ENCODE results near the gene CERS1.

CERS1 gene

DNA sequence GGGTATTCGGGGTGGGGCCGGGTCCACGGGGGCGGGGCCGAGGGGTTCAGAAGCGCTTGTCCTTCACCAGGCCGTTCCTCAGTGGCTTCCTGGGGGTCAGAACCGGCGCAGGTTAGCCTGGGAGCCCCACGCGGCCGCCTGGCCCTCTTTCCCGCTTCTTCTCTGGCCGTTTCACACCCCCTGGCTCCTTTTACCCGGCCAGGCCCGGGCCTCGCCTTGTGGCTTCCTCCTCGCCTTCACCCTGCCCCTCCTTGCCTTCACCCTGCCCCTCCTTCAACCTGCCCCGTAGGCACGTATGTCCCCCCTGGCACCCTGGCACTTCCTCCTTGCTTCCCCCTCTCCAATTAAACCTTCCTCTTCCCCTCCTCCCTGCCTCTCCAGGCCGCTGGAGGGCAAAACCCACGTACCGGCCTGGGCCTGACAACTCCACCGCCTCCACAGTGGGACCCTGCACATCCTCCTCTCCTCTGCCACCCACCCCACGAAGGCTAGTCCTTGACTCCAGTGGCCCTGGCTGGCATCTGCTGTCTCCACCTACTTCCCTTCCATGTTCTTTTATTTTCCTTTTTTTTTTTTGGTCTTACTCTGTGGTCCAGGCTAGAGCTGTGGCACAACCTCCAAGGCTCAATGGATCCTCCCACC lies 25.3 kb downstream of the CERS1 start:
- Histone ChIP-seq H3K79me2 (ENCODE audit: insufficient read depth, low read length) (no peaks in the 10 kb centered on the region), H3K27ac (ENCODE audit: low read length) (no peak overlapping the region), H3K4me3 (ENCODE audit: low read depth in 1 of 2, low read length in 2 of 2) (no peak overlapping the region), H4K20me1 (ENCODE audit: insufficient read depth, low read length) (peaks cover 26% of the 10 kb centered on the region; the same call in 1 of the 2 replicates), H2AFZ (ENCODE audit: low read depth, low read length) (no peak overlapping the region), H3K27me3 (ENCODE audit: insufficient read depth, low read length, poor library complexity) (no peaks in the 10 kb centered on the region), H3K4me1 (ENCODE audit: insufficient read depth, low read length) (no peaks in the 10 kb centered on the region), H3K9me3 (ENCODE audit: insufficient read depth, low read length, severe bottlenecking) (no peaks in the 10 kb centered on the region), H3K9ac (ENCODE audit: low read depth, low read length) (no peak overlapping the region), H3K4me2 (ENCODE audit: insufficient read depth, low read length) (no peak overlapping the region), H3K36me3 (ENCODE audit: insufficient read depth, low read length) (peaks cover 28% of the 10 kb centered on the region)
- DNase-seq: no peak
- TF ChIP-seq EZH2 (IDR thresholded peaks at IDR 0.05; ENCODE audit: borderline replicate concordance, low read depth, low read length, severe bottlenecking): no peak
- TF ChIP-seq, protein P1, sequence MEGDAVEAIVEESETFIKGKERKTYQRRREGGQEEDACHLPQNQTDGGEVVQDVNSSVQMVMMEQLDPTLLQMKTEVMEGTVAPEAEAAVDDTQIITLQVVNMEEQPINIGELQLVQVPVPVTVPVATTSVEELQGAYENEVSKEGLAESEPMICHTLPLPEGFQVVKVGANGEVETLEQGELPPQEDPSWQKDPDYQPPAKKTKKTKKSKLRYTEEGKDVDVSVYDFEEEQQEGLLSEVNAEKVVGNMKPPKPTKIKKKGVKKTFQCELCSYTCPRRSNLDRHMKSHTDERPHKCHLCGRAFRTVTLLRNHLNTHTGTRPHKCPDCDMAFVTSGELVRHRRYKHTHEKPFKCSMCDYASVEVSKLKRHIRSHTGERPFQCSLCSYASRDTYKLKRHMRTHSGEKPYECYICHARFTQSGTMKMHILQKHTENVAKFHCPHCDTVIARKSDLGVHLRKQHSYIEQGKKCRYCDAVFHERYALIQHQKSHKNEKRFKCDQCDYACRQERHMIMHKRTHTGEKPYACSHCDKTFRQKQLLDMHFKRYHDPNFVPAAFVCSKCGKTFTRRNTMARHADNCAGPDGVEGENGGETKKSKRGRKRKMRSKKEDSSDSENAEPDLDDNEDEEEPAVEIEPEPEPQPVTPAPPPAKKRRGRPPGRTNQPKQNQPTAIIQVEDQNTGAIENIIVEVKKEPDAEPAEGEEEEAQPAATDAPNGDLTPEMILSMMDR (IDR thresholded peaks at IDR 0.05; ENCODE audit: borderline replicate concordance, extremely low read depth, low read length, poor library complexity, severe bottlenecking): no peak
- ATAC-seq (ENCODE audit: insufficient read depth, low read depth): no peak

DNA sequence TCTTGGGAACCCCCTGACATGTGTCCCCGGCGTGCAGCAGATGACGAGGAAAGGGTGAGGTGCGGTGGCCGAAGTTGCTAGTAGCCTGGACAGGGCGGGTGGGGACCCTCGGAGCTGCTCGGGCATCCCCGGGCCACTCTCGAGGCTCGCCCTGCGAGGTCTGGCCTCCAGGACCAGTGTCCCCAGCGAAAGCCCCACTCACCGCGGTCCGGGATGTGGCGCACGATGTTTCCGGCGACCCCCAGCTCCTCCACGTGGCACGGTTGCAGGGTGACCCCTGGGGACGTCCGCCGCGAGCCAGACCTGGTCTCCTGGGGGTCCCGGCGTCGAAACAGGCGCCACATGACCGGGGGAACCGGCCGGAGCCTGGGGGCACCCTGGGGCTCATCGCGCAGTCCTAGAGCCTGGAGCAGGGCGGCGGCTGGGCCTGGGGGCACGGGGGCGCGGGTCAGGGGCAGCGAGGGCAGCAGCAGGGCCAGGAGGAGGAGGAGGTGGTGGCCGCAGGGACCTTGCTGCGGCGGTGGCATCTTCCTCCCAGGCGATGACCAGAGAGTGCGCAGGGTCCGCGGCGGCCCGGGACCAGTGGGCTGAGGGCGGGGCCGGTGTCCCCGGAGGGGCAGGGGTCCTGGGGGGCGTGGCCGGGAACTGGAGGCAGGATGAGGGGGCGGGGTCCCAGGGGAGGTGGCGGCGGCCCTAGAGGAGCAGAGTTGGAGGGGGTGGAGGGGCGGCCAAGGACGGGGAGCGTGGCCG lies 26.0 kb downstream of the CERS1 start:
- no peak overlapping the region for H3K27ac ChIP-seq (ENCODE audit: low read length)
- ATAC-seq (ENCODE audit: insufficient read depth, low read depth): no peak

DNA sequence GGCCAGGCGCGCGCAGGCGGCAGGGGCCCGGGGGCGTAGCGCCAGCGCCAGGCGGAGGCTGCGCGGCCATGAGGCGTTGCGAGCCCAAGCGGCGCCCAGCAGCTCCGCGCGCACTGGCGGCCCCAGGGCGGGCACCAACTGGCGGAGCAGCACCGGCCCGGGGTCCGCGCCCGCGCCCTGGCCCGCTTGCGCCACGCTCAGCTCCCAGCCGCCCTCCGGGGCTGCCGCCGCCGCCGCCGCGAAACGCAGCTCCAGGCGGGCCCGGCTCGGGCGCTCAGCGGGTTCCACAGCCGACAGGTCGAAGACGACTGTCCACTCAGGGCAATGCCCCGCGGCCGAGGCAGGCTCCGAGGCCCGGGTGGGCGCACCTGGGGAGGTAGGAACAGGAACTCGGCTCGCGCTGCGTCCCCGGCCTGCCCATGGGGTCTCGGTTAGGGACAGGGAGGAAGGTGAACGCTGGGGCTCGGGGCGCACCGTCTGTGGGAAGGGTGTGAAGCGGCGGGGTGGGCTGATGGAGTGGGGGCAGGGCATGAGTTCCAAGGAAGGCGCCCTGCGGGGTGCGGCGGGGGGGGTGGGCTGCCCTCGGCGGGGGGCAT lies 26.8 kb downstream of the CERS1 start:
- H3K79me2 ChIP-seq (ENCODE audit: insufficient read depth, low read length): 0 out of 2 replicates have a peak, but pooled peaks cover 1% of the 10 kb centered on the region
- H3K36me3 ChIP-seq (ENCODE audit: insufficient read depth, low read length): peaks cover 44% of the 10 kb centered on the region
- H3K4me1 ChIP-seq (ENCODE audit: insufficient read depth, low read length): no peaks in the 10 kb centered on the region
- TF ChIP-seq, protein P1 (IDR thresholded peaks at IDR 0.05; ENCODE audit: borderline replicate concordance, extremely low read depth, low read length, poor library complexity, severe bottlenecking): no peak
- TF ChIP-seq EZH2 (IDR thresholded peaks at IDR 0.05; ENCODE audit: borderline replicate concordance, low read depth, low read length, severe bottlenecking): no peak
- H3K27me3 ChIP-seq (ENCODE audit: insufficient read depth, low read length, poor library complexity): no peaks in the 10 kb centered on the region
- H3K4me2 ChIP-seq (ENCODE audit: insufficient read depth, low read length): no peak overlapping the region
- H3K9me3 ChIP-seq (ENCODE audit: insufficient read depth, low read length, severe bottlenecking): no peaks in the 10 kb centered on the region
- H3K4me3 ChIP-seq (ENCODE audit: low read depth in 1 of 2, low read length in 2 of 2): no peak overlapping the region
- H3K9ac ChIP-seq (ENCODE audit: low read depth, low read length): no peak overlapping the region
- ATAC-seq (ENCODE audit: insufficient read depth, low read depth) (no peak), DNase-seq (no peak)
- H3K27ac ChIP-seq (ENCODE audit: low read length): no peak overlapping the region
- H4K20me1 ChIP-seq (ENCODE audit: insufficient read depth, low read length): peaks cover 35% of the 10 kb centered on the region; the same call in 1 of the 2 replicates
- no peak overlapping the region for H2AFZ ChIP-seq (ENCODE audit: low read depth, low read length)

More for the DNA sequence above, 26.0 kb downstream of the CERS1 start:
- TF ChIP-seq, protein P1 (IDR thresholded peaks at IDR 0.05; ENCODE audit: borderline replicate concordance, extremely low read depth, low read length, poor library complexity, severe bottlenecking): no peak
- no peak for TF ChIP-seq EZH2 (IDR thresholded peaks at IDR 0.05; ENCODE audit: borderline replicate concordance, low read depth, low read length, severe bottlenecking)
- no peak overlapping the region for H3K4me2 ChIP-seq (ENCODE audit: insufficient read depth, low read length)
- no peaks in the 10 kb centered on the region for H3K79me2 ChIP-seq (ENCODE audit: insufficient read depth, low read length)
- H3K27me3 ChIP-seq (ENCODE audit: insufficient read depth, low read length, poor library complexity): no peaks in the 10 kb centered on the region
- no peak overlapping the region for H3K4me3 ChIP-seq (ENCODE audit: low read depth in 1 of 2, low read length in 2 of 2)
- H3K36me3 ChIP-seq (ENCODE audit: insufficient read depth, low read length): peaks cover 35% of the 10 kb centered on the region
- no peaks in the 10 kb centered on the region for H3K4me1 ChIP-seq (ENCODE audit: insufficient read depth, low read length)
- no peak for DNase-seq
- H4K20me1 ChIP-seq (ENCODE audit: insufficient read depth, low read length): peaks cover 32% of the 10 kb centered on the region; the same call in 1 of the 2 replicates
- H2AFZ ChIP-seq (ENCODE audit: low read depth, low read length): no peak overlapping the region
- H3K9ac ChIP-seq (ENCODE audit: low read depth, low read length): no peak overlapping the region
- no peaks in the 10 kb centered on the region for H3K9me3 ChIP-seq (ENCODE audit: insufficient read depth, low read length, severe bottlenecking)

All from DND-41 (cell line).